22Rv1 (cell line): ENCODE data around the gene CHMP1A.

Source experiments
- ZFX ChIP-seq: fragments of 450-650 bp; IDR thresholded peaks from 2 replicates; pipeline ENCODE4 v1.6.1; 2017; ENCODE audit warnings: antibody characterized with exemption, borderline replicate concordance
- TF ChIP-seq, protein P1 (sequence below): fragments of 450-650 bp; IDR thresholded peaks from 2 replicates; pipeline ENCODE4 v1.5.1; 2017; ENCODE audit warnings: mild to moderate bottlenecking

DNA sequence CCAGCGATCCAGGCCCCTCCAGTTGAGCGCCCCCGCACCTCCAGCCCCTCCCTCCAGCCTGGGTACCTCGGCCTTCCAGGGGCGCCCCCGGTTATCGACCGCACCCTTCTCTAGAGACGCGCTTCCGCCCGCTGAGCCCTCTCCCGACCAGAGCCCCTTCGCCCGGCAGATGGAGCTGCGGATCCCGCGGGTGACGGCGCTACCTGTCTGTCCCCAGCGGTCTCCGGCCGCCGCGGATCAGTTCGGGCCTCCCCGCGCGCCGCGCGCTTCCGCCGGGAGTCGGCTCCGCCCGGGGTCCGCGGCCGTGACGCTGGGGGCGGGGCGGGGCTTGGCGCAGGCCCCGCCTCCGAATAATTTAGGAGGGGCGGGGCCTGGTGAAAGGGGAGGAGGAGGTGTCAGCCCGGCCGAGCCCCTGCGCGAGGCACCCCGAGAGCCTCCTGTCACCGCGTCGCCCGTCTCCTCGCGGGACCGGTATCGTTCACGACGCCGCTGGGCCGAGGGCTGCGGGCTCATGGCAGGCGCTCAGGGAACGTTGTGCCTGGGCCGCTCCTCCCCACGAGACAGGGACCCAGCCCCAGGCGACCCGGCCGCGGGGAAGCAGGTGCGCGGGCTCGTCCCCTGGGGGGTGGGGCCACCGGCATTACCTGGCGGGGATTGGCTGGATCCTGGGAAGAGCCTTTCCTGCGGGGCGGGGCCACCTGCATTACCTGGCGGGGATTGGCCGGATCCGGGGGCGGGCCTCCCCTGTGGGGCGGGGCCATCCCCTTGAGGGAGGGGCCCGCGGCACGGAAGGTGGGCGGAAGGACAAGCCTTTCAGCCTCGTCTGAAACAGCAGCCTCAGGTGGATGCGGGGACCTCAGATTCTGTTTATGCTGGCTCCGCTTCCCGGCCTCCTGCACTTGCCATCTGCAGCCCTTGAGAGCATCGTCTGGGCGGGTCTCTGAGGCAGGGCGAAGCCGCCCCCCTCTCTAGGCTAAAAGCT lies 44.2 kb upstream of the CHMP1A start, which contains the start of gene SPATA2L:
- TF ChIP-seq, protein P1, sequence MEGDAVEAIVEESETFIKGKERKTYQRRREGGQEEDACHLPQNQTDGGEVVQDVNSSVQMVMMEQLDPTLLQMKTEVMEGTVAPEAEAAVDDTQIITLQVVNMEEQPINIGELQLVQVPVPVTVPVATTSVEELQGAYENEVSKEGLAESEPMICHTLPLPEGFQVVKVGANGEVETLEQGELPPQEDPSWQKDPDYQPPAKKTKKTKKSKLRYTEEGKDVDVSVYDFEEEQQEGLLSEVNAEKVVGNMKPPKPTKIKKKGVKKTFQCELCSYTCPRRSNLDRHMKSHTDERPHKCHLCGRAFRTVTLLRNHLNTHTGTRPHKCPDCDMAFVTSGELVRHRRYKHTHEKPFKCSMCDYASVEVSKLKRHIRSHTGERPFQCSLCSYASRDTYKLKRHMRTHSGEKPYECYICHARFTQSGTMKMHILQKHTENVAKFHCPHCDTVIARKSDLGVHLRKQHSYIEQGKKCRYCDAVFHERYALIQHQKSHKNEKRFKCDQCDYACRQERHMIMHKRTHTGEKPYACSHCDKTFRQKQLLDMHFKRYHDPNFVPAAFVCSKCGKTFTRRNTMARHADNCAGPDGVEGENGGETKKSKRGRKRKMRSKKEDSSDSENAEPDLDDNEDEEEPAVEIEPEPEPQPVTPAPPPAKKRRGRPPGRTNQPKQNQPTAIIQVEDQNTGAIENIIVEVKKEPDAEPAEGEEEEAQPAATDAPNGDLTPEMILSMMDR: peak; percentile 45; the same call in 1 of the 2 replicates
- TF ChIP-seq ZFX: no peak
